CD4-positive, CD25-positive, alpha-beta regulatory T cell (primary cell): Measurements from ENCODE around the gene ZNF827. TPM values are rescaled to one million over a fixed set of nuclear protein-coding genes. Genes with fewer than 3 reads are reported as not detected.
A peak's percentile ranks its signal among the peaks of the same experiment; 100 is the strongest.

Experiments
- ATAC-seq, 2 donors: fragments of 150-1000 bp; cut with Tn5 transposase; one replicate each; pipeline ENCODE4 v1.10.0; 2021; ENCODE audit warnings: low read depth in 2 of 2, moderate number of reproducible peaks in 2 of 2, moderate library complexity in 1 of 2
- DNase-seq, 3 donors: peaks; one replicate each; pipeline versions ENCODE4 v3.0.0 to v3.0.0-alpha.2; 2012 to 2022; ENCODE audit warnings: mixed read lengths in 1 of 3
- H3K27ac ChIP-seq: one replicate; pipeline ENCODE4 v1.7.0; 2013; ENCODE audit warnings: mild to moderate bottlenecking, low read length; ENCODE audit not compliant: insufficient read depth, poor library complexity, severe bottlenecking
- H3K27me3 ChIP-seq: one replicate; pipeline ENCODE4 v1.7.0; 2013; ENCODE audit warnings: low read length; ENCODE audit not compliant: control insufficient read depth, insufficient read depth
- H3K36me3 ChIP-seq: one replicate; pipeline ENCODE4 v1.7.0; 2013; ENCODE audit warnings: mild to moderate bottlenecking, low read length, moderate library complexity; ENCODE audit not compliant: control insufficient read depth, insufficient read depth
- H3K4me1 ChIP-seq: 2 replicates; pipeline ENCODE4 v1.7.0; 2013; ENCODE audit warnings: mild to moderate bottlenecking, low read length; ENCODE audit not compliant: insufficient read depth, control insufficient read depth, poor library complexity, severe bottlenecking
- H3K4me3 ChIP-seq: one replicate; pipeline ENCODE4 v1.7.0; 2013; ENCODE audit warnings: low read depth, mild to moderate bottlenecking, low read length, moderate library complexity
- H3K9me3 ChIP-seq, 2 experiments: 1 replicate in 1 of 2; 2 replicates in 1 of 2; pipeline ENCODE4 v1.7.0; 2013; ENCODE audit warnings: low read length in 2 of 2, mild to moderate bottlenecking in 1 of 2, moderate library complexity in 1 of 2; ENCODE audit not compliant: control insufficient read depth in 2 of 2
- H3K27ac Mint-ChIP-seq, 3 donors: one replicate each; pipeline ENCODE4 v1.8.0; 2020 to 2022; ENCODE audit warnings: mild to moderate bottlenecking in 3 of 3, mixed read lengths in 3 of 3, moderate library complexity in 2 of 3
- H3K27me3 Mint-ChIP-seq: one replicate; pipeline ENCODE4 v1.8.0; 2022; ENCODE audit warnings: mild to moderate bottlenecking, mixed read lengths
- H3K36me3 Mint-ChIP-seq: one replicate; pipeline ENCODE4 v1.8.0; 2020; ENCODE audit warnings: mixed read lengths
- H3K4me1 Mint-ChIP-seq, 4 donors: one replicate each; pipeline ENCODE4 v1.8.0; 2020 to 2022; ENCODE audit warnings: mixed read lengths in 4 of 4, mild to moderate bottlenecking in 1 of 4
- H3K4me3 Mint-ChIP-seq, 4 donors: one replicate each; pipeline ENCODE4 v1.8.0; 2020 to 2022; ENCODE audit warnings: mild to moderate bottlenecking in 4 of 4, mixed read lengths in 4 of 4, moderate library complexity in 3 of 4
- H3K9me3 Mint-ChIP-seq, 7 donors: one replicate each; pipeline ENCODE4 v1.8.0; 2020 to 2022; ENCODE audit warnings: mixed read lengths in 7 of 7, mild to moderate bottlenecking in 3 of 7, moderate library complexity in 2 of 7
- polyA plus RNA-seq, 4 donors: library from polyadenylated mRNA; unstranded; fragments of 300-500 nt; fragmentation: Illumina TruSeq; gene quantifications; one replicate each; pipeline ENCODE4 v1.2.3, GENCODE V29; 2021
- total RNA-seq: library from RNA; stranded (reverse); gene quantifications from one replicate; pipeline ENCODE4 v1.2.3, GENCODE V29; 2022

ZNF827 gene
- total and polyA plus RNA-seq, 5 donors from 2014 or later, result 0.92 to 6.0 (median 1.2) TPM

- H3K4me1 Mint-ChIP-seq, result peaks cover 0 to 6% (median 2%) of the 10 kb centered on the region in 4 donors
- H3K9me3 ChIP-seq, result peaks cover 0 to 5% of the 10 kb centered on the region in 2 experiments
- DNase-seq, result no peak
- peaks cover 0 to 12% (median 1%) of the 10 kb centered on the region in 7 donors for H3K9me3 Mint-ChIP-seq
- ATAC-seq, result no peak
- H3K27ac ChIP-seq, result no peak overlapping the region
- no peaks in the 10 kb centered on the region for H3K36me3 ChIP-seq
- H3K4me3 Mint-ChIP-seq, result no peak overlapping the region
- H3K36me3 Mint-ChIP-seq, result no peaks in the 10 kb centered on the region
- H3K27me3 ChIP-seq, result peaks cover 3% of the 10 kb centered on the region
- no peak overlapping the region for H3K4me3 ChIP-seq
- no peak overlapping the region for H3K27ac Mint-ChIP-seq
- peaks cover 13% of the 10 kb centered on the region for H3K27me3 Mint-ChIP-seq
- no peaks in the 10 kb centered on the region for H3K4me1 ChIP-seq
Measured at GRCh38 chr4:145716661-145717200, 221.9 kb downstream of the ZNF827 start.

GRCh38 chr4:145716200-145716599 is 222.4 kb downstream of the ZNF827 start:
- peaks cover 3 to 7% of the 10 kb centered on the region in 2 experiments for H3K9me3 ChIP-seq
- Mint-ChIP-seq H3K4me1 (peaks cover 0 to 6% (median 2%) of the 10 kb centered on the region in 4 donors), H3K27me3 (peaks cover 13% of the 10 kb centered on the region), H3K4me3 (no peak overlapping the region), H3K36me3 (no peaks in the 10 kb centered on the region), H3K27ac (no peak overlapping the region), H3K9me3 (peaks cover 0 to 15% (median 3%) of the 10 kb centered on the region in 7 donors)
- H3K36me3 ChIP-seq, result no peaks in the 10 kb centered on the region
- no peaks in the 10 kb centered on the region for H3K27me3 ChIP-seq
- H3K4me1 ChIP-seq, result no peaks in the 10 kb centered on the region
- no peak overlapping the region for H3K4me3 ChIP-seq
- ATAC-seq (no peak), DNase-seq (no peak)
- no peak overlapping the region for H3K27ac ChIP-seq

DNA sequence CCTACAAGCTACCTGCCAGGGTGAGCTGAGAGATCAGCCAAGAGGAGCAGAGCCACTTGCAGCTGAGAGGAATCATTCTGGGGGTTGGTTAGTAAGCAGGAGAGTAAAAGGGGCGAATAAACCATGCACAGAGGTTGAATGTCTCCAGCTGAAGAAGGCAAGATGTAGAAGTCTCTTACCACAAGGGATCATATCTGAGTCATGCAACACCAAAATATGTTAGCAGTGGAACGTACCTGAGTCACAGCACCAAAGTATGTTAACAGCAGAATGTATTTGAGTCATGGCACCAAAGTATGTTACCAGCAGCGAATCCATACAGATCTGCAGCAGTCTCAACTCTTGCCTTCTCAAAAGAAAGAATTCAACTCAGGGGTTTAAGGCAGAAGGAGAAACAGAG is 228.8 kb downstream of the ZNF827 start:
- Mint-ChIP-seq H3K4me3 (no peak overlapping the region), H3K27me3 (peaks cover 14% of the 10 kb centered on the region), H3K4me1 (no peaks in the 10 kb centered on the region), H3K9me3 (peaks cover 0 to 25% (median 12%) of the 10 kb centered on the region in 7 donors), H3K27ac (no peak overlapping the region), H3K36me3 (no peaks in the 10 kb centered on the region)
- Histone ChIP-seq H3K36me3 (no peaks in the 10 kb centered on the region), H3K4me3 (no peak overlapping the region), H3K4me1 (no peaks in the 10 kb centered on the region), H3K9me3 (peaks cover 7 to 10% of the 10 kb centered on the region in 2 experiments), H3K27me3 (no peaks in the 10 kb centered on the region), H3K27ac (no peak overlapping the region)
- peak in 1 of 2 donors; percentile 34 for ATAC-seq
- DNase-seq, result no peak

DNA sequence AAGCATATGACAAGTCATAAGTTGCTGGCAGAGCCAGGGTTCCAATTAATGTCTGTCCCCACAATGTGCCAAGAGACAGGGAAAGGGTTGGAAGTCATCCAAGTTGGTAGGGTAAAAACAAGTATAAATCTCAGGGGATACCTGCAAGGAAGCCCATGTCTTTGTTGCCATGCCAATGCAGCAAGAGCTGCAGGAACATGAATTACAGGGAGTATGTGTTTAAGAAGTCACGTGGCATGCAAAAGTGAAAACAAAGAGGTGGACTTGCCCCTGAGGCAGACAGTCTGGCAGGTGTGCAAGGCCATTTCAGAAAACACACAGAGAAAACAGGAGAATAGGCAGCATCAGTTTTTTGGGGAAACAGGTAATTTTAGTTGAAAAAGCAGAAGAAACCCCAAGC is 229.3 kb downstream of the ZNF827 start:
- H3K27me3 ChIP-seq, result no peaks in the 10 kb centered on the region

More for the DNA sequence above, 229.3 kb downstream of the ZNF827 start:
- no peaks in the 10 kb centered on the region for H3K36me3 ChIP-seq
- ATAC-seq (no peak), DNase-seq (no peak)
- H3K9me3 Mint-ChIP-seq, result peaks cover 0 to 25% (median 10%) of the 10 kb centered on the region in 7 donors
- no peak overlapping the region for H3K27ac ChIP-seq
- no peak overlapping the region for H3K27ac Mint-ChIP-seq
- no peaks in the 10 kb centered on the region for H3K36me3 Mint-ChIP-seq
- H3K4me3 Mint-ChIP-seq, result no peak overlapping the region
- peaks cover 7 to 10% of the 10 kb centered on the region in 2 experiments for H3K9me3 ChIP-seq
- no peaks in the 10 kb centered on the region for H3K4me1 Mint-ChIP-seq
- no peaks in the 10 kb centered on the region for H3K4me1 ChIP-seq
- H3K27me3 Mint-ChIP-seq, result peaks cover 14% of the 10 kb centered on the region
- no peak overlapping the region for H3K4me3 ChIP-seq

Other genes starting within 250 kb of the ZNF827 start
- gene LSM6, start 236.9 kb upstream of the ZNF827 start, total RNA-seq, result 16.8 TPM
- gene LSM6, start 236.9 kb upstream of the ZNF827 start, polyA plus RNA-seq, result 10 to 100 TPM; 64.3 to 80.9 (median 70.9) TPM